Breast epithelium (tissue), 3 donors: ENCODE results near the gene ZNF140.

ENCODE experiments used
- CTCF ChIP-seq, 3 donors: fragments of 450-650 bp; IDR thresholded peaks; one replicate each; pipeline ENCODE4 v1.5.1; 2016 to 2017; ENCODE audit warnings: antibody characterized with exemption in 3 of 3, mild to moderate bottlenecking in 3 of 3, moderate library complexity in 3 of 3
- POLR2A ChIP-seq: fragments of 450-650 bp; IDR thresholded peaks from one replicate; pipeline ENCODE4 v1.6.1; 2016; ENCODE audit warnings: antibody characterized with exemption, mild to moderate bottlenecking, moderate library complexity
- POLR2AphosphoS5 ChIP-seq, 3 donors: sonication (generic); formaldehyde crosslinking; IDR thresholded peaks; one replicate each; pipeline ENCODE4 v1.6.1; 2017; ENCODE audit warnings: antibody characterized with exemption in 3 of 3

- TF ChIP-seq CTCF (IDR thresholded peaks at IDR 0.05) (no peak), POLR2AphosphoS5 (IDR thresholded peaks at IDR 0.05) (no peak), POLR2A (no peak)
These were observed 55.0 kb downstream of the ZNF140 start for GRCh38 chr12:133135747-133136146.
